HG03039 (cell line): ENCODE measurements around the gene RALB.
"Not testable (repeated sequence)": the region's sequence is repeated elsewhere in the genome, so short reads cannot be mapped to it uniquely, and the experiment has no call there.

Experiments
- ATAC-seq: cut with Tn5 transposase; IDR thresholded peaks from one replicate; pipeline ENCODE4 v1.9.1; 2021; ENCODE audit warnings: mild to moderate bottlenecking, moderate library complexity; ENCODE audit not compliant: unreplicated experiment

RALB gene

GRCh38 chr2:120313695-120314615 lies 61.3 kb downstream of the RALB start:
- ATAC-seq, result no peak

GRCh38 chr2:120314690-120315366 lies 62.2 kb downstream of the RALB start:
- no peak for ATAC-seq

- ATAC-seq, result no peak
These were observed 62.8 kb downstream of the RALB start for GRCh38 chr2:120315367-120316033.

GRCh38 chr2:120316071-120316470 lies 63.4 kb downstream of the RALB start:
- no peak for ATAC-seq

GRCh38 chr2:120316528-120317179 lies 64.0 kb downstream of the RALB start:
- no peak for ATAC-seq

GRCh38 chr2:120317180-120317533 lies 64.5 kb downstream of the RALB start:
- ATAC-seq, result no peak

- ATAC-seq, result no peak
These were observed 65.3 kb downstream of the RALB start for GRCh38 chr2:120317916-120318315.

- ATAC-seq, result no peak
These were observed 66.0 kb downstream of the RALB start for GRCh38 chr2:120318626-120319025.

- no peak for ATAC-seq
These were observed 66.5 kb downstream of the RALB start for GRCh38 chr2:120319123-120319522.

GRCh38 chr2:120319686-120320317 lies 67.2 kb downstream of the RALB start:
- no peak for ATAC-seq

GRCh38 chr2:120320318-120320851 lies 67.7 kb downstream of the RALB start:
- no peak for ATAC-seq

GRCh38 chr2:120320887-120321556 lies 68.4 kb downstream of the RALB start:
- not testable (repeated sequence) for ATAC-seq

- no peak for ATAC-seq
These were observed 69.2 kb downstream of the RALB start for GRCh38 chr2:120321721-120322284.

- no peak for ATAC-seq
These were observed 69.7 kb downstream of the RALB start for GRCh38 chr2:120322329-120322728.

- no peak for ATAC-seq
These were observed 70.6 kb downstream of the RALB start for GRCh38 chr2:120323214-120323613.

- no peak for ATAC-seq
These were observed 71.3 kb downstream of the RALB start for GRCh38 chr2:120323807-120324399.

- ATAC-seq, result no peak
These were observed 72.3 kb downstream of the RALB start for GRCh38 chr2:120324933-120325332.

GRCh38 chr2:120326066-120326465 lies 73.4 kb downstream of the RALB start:
- no peak for ATAC-seq
